Measurements from ENCODE around the gene CTNND2.

- TF ChIP-seq CTCF (conservative IDR thresholded peaks at IDR 0.05) = no peak
- no peak for TF ChIP-seq ZFX (IDR thresholded peaks at IDR 0.05)
These were observed 396.9 kb downstream of the CTNND2 start for GRCh38 chr5:11507156-11507910.

All from C4-2B (cell line).